Measurements from ENCODE around the gene IFNA5.

The IFNA5 gene

GRCh38 chr9:21333226-21333625 lies 28.1 kb upstream of the IFNA5 start:
- no peak for DNase-seq (ENCODE audit: low read depth)
- TF ChIP-seq, protein P1, sequence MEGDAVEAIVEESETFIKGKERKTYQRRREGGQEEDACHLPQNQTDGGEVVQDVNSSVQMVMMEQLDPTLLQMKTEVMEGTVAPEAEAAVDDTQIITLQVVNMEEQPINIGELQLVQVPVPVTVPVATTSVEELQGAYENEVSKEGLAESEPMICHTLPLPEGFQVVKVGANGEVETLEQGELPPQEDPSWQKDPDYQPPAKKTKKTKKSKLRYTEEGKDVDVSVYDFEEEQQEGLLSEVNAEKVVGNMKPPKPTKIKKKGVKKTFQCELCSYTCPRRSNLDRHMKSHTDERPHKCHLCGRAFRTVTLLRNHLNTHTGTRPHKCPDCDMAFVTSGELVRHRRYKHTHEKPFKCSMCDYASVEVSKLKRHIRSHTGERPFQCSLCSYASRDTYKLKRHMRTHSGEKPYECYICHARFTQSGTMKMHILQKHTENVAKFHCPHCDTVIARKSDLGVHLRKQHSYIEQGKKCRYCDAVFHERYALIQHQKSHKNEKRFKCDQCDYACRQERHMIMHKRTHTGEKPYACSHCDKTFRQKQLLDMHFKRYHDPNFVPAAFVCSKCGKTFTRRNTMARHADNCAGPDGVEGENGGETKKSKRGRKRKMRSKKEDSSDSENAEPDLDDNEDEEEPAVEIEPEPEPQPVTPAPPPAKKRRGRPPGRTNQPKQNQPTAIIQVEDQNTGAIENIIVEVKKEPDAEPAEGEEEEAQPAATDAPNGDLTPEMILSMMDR (IDR thresholded peaks at IDR 0.05; ENCODE audit: control insufficient read depth, extremely low read depth, insufficient read depth): no peak
- no peak overlapping the region for H3K4me3 ChIP-seq (ENCODE audit: low read depth, low read length)

DNA sequence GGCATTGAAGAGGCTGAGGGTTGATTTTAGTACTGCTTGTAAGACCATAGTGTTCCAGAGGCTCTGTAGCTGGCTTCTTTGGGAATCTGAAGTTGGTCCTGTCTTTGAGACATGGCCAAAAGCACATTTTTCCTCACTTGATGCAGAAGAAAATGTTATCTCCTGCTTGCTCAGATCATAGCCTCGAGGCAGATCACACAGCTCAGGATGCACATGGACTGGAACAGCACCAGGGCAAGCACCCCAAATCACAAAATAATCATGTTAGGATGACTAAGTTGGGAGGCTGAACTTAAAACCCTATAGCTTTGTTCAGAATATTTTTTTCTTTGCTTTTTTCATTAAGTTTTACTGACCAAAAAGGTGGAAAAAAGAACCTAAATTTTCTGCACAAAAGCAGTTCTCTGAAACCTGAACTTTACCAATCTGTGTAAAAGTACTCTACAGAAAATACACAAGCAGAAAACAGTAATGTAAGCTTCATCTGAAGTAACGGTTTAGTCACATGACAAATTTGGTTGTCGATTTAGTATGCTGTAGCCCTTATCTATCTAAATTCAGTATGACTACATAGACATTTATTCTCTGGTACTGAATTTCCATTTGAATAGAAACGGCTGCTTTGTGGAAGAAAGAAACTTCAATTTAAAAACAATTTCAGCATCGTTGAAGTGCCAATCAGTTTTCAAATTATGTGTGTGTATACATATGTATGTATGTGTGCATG lies 26.7 kb upstream of the IFNA5 start:
- DNase-seq (ENCODE audit: low read depth): no peak
- TF ChIP-seq, protein P1 (IDR thresholded peaks at IDR 0.05; ENCODE audit: control insufficient read depth, extremely low read depth, insufficient read depth): no peak
- no peak overlapping the region for H3K4me3 ChIP-seq (ENCODE audit: low read depth, low read length)

- DNase-seq (ENCODE audit: low read depth): no peak
- TF ChIP-seq, protein P1 (IDR thresholded peaks at IDR 0.05; ENCODE audit: control insufficient read depth, extremely low read depth, insufficient read depth): peak; percentile 61
- no peak overlapping the region for H3K4me3 ChIP-seq (ENCODE audit: low read depth, low read length)
These were observed 21.5 kb upstream of the IFNA5 start for GRCh38 chr9:21326526-21327139.

DNA sequence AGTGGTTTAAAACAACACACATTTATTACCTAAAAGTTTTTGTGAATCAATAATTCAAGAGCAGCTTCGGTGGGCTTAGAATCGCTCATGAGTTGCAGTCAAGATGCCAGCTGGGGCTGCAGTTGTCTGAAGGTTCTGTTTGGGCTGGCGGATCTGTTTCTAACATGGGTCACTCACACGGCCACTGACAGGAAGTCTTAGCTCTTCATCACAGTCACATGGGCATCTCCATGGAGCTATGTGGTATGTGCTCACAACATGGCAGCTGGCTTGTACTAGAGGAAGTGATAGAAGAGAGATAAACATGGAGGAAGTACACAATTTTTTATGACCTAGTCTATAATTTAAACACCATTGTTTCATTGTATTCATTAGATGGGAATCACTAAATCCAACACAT lies 18.9 kb upstream of the IFNA5 start:
- TF ChIP-seq, protein P1 (IDR thresholded peaks at IDR 0.05; ENCODE audit: control insufficient read depth, extremely low read depth, insufficient read depth): no peak
- DNase-seq (ENCODE audit: low read depth): no peak
- no peak overlapping the region for H3K4me3 ChIP-seq (ENCODE audit: low read depth, low read length)

DNA sequence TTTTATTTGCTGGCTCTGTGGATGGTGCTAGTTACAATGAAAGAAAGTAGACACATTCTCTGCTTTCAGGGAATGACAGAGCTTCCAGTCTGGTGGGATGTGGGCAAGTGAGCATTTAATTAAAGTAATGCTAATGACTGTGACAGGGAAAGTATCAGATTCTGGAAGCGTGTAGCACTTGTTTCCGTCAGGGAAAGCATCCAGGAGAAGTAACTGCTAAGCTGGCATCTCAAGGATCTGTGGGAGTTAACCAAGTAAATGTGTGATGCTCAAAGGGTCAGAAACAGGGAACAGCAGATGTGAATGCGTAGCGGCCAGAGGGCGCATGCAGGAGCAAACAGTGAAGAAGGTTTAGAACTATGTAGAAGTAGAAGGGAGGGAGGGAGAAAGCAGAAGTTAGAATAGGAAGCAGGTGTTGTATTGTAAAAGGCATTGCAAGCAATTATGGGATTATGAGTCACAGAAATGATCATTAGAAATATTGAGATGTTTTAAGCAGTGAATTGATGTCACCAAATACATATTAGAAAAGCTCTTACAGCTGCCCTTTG lies 17.9 kb upstream of the IFNA5 start:
- DNase-seq (ENCODE audit: low read depth): no peak
- no peak overlapping the region for H3K4me3 ChIP-seq (ENCODE audit: low read depth, low read length)
- TF ChIP-seq, protein P1 (IDR thresholded peaks at IDR 0.05; ENCODE audit: control insufficient read depth, extremely low read depth, insufficient read depth): no peak

GRCh38 chr9:21320465-21320864 lies 15.4 kb upstream of the IFNA5 start:
- no peak for DNase-seq (ENCODE audit: low read depth)
- TF ChIP-seq, protein P1 (IDR thresholded peaks at IDR 0.05; ENCODE audit: control insufficient read depth, extremely low read depth, insufficient read depth): no peak
- H3K4me3 ChIP-seq (ENCODE audit: low read depth, low read length): no peak overlapping the region
